ENCODE data around the gene FMNL2.

FMNL2 gene

GRCh38 chr2:152405206-152406118 is 70.5 kb downstream of the FMNL2 start:
- peak; percentile 28 to 71 for DNase-seq

DNA sequence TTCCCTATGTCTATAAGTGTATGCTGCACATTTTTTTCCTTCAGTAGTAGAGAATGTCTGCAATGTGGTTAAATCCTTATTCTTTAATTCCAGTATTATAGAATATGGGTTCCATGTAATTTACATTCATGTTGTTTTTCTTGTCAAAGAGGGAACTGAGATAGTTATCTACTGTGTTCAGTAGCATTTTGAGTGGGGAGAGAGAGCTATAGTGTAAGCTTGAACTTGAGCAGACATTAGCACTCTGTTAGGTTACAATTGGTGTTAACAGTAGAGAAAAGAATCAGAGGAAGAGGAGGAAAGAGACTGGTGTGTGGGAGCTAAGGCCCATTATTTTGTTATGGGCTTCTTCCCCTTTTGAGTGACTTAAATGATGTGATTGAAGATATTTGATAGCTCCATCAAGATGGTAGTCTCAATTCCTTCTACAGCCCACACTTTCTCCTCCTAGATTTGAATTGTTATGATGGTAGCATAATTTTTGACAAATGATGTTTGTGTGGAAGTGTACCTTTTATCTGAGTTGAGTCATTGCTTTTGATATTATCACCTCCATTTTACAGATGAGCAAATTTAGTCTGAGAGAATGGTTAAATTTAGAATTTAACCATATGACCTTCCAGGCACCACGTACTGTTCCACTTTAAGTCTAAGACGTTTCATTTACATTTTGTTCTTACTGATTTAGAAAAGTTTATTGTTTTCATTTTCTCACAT is 71.3 kb downstream of the FMNL2 start:
- no peak for DNase-seq

- no peak for DNase-seq
Observed at GRCh38 chr2:152406836-152407161, 71.8 kb downstream of the FMNL2 start.

- peak; percentile 60 to 85 for DNase-seq
Observed at GRCh38 chr2:152407204-152407721, 72.3 kb downstream of the FMNL2 start.

GRCh38 chr2:152407806-152408205 is 72.8 kb downstream of the FMNL2 start:
- no peak for DNase-seq

DNA sequence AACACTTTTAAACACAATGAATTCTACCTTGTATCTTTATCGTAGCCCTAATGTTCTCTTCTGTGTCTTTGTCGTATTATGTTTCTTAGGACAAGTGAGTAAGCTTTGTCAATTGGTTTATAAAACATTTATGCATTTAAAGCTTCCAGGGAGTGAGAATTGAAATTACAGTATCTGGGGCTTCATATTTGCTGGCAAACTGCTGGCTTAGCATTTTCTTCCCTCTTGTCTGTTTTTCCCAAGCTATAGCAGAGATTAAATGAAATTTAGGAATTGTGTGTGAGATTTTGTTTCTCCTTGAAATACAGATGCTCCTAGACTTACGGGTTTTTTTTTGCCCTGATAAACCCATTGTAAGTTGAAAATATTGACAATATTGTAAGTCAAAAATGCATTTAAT is 73.3 kb downstream of the FMNL2 start:
- no peak for DNase-seq

DNA sequence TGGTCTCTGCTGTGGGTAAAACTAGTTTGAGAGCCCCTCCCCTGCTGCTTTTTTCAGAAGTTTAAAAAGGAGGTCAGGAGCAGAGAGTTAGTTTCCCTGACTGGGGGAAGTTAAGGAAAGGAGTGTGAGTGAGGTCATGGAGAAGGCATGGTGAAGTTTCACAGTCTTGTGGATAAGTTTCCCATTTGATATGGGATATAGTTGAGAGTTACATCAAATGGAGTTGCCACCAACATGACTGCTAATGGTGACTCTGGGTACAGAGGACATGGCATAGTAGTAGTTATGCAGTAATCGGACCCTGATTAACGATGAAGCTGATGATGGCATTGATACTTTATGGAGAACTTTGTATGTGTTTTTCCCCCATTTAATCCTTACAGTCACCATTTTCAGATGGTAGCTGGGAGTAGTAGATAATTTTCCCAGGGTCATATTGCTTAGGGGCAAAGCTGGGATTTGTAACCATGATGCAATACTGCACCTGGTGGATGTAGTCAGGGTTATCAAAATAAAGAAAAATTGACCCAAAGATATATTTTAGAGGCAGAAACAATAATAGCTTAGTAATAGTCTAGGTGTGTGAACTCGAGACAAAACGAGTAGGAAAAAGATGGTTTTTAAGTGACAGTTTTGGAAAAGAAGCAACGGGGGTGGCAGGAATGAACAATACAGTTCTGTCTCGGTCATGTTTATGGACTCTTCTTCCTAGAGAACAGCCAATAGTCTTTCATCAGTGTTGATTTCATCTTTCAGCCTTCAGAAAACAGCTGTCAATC is 74.6 kb downstream of the FMNL2 start:
- peak; percentile 27 to 64 for DNase-seq

DNA sequence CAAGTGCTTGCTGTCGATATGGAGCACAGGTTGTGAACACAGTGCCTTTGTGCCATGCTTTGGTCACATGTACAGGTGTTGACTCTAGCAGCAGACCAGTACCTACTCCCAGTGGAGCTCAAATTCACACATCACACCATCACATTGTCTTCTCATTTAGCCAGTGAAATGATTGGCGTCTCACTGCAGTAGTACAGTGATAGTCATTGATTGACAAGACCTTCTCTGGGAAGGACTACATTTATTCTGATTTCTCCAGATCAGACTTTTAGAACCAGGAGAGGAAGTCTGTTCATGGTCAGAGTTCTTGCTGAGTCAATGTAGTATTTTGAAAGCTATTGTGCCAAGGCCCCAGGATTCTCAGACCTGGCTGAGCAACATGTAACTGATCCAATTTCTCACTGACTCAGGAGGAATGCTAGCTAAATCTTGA is 75.2 kb downstream of the FMNL2 start:
- DNase-seq: peak; percentile 41 to 66

DNA sequence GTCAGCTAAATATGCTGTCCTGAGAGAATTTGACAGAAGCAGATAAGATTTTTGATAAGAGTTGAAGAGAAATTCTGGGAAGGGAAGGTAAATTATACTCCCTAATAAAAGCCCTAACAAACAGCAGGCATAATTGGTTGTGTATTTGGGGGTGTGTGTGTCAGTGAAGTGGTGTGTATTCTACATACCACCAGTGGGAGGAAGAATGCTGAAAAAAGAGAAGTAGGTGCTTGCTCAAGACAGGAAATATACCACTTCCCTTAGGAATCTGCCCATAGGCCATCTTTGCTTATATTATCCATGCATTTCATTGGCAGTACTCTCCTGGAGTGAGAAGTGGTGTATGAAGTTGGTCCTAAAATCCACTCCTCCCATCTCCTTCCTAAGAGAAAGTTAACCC is 76.2 kb downstream of the FMNL2 start:
- DNase-seq: peak; percentile 67 to 80

DNA sequence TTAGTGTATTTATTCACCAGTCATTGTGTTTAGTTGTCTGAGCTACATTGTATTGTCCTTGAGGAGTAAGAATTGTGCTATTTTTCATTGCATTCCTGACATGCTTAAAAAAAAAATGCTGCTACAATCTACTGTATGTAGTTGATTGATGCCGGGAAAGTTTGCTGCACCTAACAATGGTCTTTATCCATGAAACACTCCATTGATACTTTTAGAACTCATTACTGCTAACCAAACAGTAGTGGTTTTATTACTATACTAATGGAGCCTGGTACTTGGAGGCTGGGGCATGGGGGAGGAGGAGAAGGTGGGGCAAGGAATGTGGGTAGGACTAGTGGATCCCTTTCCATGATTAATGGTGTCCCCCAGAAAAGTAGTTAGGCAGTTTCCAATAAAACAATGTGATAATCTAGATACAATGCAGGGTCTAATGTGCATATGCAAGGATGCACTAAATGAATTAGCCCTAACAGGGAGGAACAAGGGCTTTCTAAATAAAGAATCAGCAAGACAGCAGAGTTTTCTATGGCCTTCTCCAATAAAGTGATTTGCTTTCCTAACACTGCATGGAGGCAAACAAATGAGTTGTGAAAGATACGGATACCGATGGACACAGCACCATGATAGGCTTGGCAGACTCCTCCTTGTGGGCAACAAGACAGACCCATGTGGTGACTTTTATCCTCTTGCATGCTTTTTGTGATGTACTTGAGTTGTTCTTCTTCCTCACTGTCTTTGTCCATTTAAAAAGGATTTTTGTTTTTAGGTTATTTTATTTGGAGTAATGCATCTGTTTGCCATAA is 78.5 kb downstream of the FMNL2 start:
- no peak for DNase-seq

DNA sequence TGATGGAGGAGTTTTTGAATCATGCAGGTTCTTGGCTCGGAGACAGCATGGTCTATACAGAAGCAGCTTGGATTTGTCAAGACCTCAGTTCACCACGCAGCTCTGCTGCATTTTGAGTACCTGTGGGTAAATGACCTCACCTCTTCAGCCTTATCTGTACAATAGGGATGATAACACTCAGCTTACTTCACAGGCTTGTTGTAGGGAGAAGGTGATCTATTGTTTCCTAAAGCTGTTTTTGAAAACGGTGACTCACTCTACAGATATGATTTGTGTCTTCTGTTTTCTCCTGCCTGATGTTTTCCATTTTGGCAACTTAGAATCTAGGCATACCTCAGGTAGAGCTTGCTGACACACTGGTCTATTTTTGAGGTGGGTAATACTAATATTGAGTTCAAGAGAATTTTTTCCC is 80.3 kb downstream of the FMNL2 start:
- DNase-seq: no peak

DNA sequence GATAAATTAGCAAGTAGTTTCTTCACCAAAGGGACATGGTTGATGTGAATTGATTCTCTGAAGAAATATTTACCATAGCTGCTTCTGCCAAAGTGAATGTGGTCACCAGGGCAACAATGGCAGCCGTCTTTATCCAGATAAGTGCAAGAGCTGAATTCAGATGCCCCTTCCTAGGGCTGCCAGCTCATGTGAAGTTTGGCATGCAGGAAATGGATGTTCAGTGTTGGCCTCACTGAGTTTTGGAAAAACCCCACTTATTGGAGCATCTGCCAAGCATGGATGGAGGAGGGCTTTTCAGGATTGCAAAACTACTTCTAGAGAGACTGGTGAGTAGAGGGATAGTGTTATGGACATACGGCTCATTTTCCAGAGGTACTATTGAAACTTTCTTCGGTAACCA is 80.8 kb downstream of the FMNL2 start:
- no peak for DNase-seq

DNA sequence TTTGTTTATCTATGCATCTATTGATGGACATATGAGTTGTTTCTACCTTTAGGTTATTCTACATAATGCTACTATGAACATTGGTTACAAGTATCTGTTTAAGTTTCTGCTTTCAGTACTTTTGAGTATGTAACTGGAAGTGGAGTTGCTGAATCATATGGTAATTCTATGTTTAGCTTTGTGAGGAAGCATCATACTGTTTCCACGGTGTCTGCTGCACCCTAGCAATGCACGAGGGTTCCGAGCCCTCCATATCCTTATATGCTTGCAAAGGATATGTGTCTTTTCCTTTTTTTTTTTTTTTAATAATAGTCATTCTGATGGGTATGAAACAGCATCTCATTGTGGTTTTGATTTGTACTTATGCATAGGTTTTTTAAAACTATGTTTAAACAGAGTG is 83.7 kb downstream of the FMNL2 start:
- peak; percentile 64 to 75 for DNase-seq

- DNase-seq: no peak
Observed at GRCh38 chr2:152419944-152420343, 85.0 kb downstream of the FMNL2 start.

DNA sequence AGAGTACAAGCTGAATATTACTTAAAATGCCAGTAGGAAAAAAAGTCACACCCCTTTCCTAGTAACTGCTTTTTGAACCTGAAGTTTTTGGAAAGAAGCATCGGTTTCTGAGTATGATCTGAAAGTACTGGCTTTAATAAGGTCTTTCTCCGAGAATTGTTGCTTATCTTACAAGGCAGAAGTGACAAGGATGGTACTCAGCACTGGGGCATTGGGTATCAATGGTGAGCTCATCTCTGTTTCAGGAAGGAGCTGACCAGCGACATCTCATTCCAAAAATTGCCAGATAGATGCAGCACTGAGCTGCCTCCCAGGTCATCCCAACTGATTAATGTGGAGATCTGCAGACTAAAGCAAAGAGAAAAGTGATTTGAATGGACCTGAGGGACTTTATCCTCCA is 85.4 kb downstream of the FMNL2 start:
- no peak for DNase-seq

DNA sequence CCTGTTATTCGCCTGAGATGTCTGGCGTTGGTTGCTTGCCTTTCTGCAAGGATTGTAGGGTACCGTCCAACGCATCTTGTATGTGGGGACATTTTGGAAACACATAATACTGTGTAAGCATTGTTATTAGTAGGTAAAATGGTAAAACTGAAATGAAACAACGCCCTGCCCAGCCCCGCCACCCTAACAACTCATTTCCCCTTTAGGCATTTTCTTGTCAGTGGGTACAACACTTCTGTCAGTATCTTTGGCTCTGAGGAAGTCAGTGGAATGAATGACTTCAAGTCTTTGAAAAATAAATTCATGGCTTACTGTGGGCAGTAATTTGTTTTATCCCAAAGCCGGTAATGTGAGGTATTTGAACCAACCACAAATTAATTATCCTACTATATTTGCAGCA is 86.0 kb downstream of the FMNL2 start:
- DNase-seq: peak; percentile 50 to 65

DNA sequence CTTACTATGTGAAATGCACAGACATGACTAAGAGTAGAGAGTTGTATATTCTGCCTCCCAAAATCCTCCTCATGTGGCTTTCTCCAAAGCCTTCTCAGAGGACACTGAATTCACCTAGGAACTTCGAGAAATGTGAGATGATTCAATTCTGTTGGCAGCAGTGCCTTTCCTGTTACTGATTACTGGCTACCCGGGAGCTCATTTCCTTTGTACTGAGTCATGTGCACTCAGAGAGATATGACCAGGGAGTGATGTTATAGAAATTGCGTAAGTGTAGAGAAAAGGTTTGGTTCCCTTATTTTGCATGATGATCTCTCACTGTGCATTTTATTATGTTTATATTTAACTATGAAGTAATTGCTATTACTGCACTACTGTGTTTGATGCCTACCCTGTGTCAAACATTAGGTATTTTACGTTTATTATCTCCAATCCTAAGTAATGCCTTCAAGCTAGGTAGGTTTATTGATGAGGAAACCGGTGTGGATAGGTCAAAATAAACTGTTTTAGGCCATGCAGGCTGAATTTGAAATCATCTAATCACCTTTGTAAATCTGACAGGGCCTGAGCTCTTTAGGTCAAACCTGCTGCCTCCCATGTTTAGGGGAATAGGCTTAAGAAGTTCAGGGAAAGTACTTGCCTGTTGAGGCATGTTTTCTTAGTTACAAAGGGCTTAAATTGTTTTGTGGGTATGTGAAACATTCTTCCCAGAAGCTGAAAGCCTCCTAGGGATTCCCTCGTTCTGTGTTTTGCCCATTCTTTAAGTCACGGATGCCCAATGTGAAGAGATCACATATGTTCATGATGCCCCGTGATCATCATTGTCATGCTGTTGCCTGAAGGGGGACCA is 86.8 kb downstream of the FMNL2 start:
- peak; percentile 91 to 97 for DNase-seq

- no peak for DNase-seq
Observed at GRCh38 chr2:152423684-152424083, 88.7 kb downstream of the FMNL2 start.

DNA sequence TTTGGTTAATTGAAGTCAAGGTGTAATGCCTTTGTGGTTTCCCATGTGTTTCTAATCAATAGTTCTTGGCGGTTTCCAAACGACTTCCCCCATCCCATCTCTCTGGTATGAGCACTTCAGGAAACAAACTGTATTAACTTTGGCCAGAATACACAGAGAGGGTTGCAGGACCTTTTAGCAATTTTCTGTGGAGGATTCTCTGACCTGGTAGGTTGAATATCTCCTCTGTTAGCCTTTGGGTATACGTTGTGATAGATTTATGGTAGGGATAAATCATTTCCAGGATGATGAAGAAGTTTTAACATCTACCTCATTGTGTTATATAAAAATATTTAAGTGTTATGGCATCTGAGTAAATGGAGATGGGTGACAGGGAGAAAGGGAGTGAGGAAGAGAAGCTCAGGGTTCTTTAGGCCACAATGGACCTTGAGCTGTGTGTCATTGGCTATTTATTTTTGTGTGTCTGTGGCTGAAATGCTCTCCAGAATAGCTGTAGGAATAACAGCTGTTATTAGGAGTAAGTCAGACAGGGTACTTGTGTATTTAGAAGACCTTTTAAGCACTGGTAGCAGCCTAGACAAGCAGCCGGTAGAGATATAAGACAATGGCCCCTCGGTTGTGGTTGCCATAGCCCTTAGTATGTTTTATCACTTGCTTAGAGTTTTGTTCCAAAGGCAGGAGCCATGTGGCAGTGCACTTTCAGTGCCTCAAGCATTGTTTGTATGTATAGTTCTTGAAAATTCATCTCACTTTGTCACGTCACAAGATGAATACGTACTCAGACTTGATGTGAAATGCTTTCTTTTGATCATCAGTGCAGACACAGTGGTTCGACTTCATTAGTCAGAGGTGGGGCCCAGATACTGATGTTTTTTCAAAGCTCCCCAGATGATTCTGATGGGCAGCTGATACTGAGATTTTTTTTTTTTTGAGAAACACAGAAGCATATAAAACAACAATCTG is 91.1 kb downstream of the FMNL2 start:
- DNase-seq: no peak

DNA sequence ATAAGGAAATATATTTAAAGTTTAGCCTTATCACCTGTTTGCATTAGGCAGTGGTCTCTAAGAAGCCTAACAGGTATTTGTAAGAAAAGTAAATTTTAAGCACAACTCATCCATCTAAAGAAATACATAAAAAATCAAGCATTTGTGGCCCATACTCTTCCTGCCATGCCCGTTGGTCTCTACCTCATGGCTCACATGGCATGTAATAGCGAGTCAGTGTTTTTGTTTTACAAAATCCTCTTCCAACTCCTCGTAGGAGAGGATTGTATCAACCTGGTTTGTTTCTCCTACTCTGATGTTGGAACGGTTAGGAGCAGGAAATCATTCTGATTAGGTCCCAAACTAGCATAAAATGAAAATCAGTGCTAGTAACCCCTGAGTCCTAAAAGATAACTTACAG is 91.8 kb downstream of the FMNL2 start:
- no peak for DNase-seq

Measured in inflammatory macrophage treated with lipopolysaccharide for 1 hour (primary cell).